ENCODE results near the gene PGAP6.

GRCh38 chr16:339680-340079 is 42.1 kb downstream of the PGAP6 start:
- TF ChIP-seq CTCF (IDR thresholded peaks at IDR 0.05; ENCODE audit: poor library complexity), result no peak
- no peak for TF ChIP-seq EZH2 (IDR thresholded peaks at IDR 0.05; ENCODE audit: borderline replicate concordance)
- no peak for TF ChIP-seq EZH2phosphoT487 (IDR thresholded peaks at IDR 0.05; ENCODE audit: low read depth, severe bottlenecking, unreplicated experiment)

All from hepatocyte (in vitro differentiated cells).